IPS-NIHi7 (cell line): ENCODE results near the gene ANKMY1.
A peak's percentile ranks its signal among the peaks of the same experiment; 100 is the strongest.

Experiments used
- DNase-seq: peaks from one replicate; pipeline ENCODE4 v3.0.0; 2012; ENCODE audit warnings: mixed read lengths; ENCODE audit errors: extremely low spot score

The ANKMY1 gene

DNA sequence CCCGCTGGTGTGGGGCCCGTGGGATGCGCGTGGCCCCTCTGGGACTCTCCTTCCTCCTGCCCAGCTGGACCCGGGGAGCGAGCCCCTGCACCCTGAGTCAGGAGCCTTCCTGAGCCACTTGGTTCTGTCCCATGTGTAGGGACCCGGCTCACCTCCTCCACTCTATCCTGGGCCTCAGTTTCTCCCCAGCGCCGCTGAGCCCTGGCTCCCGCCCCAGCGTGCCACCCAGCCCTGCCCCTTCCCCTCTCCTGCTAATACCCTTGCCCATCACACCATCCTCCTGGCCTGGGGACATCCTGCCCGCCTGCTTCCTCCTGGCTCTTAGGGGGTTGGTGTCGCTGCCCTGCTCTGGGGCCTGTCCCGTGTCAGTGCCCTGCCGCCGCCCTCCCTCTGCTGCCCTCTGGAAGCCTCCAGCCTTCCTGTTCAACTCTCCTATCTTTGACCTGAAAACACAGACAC lies 97.5 kb downstream of the ANKMY1 start:
- no peak for DNase-seq

DNA sequence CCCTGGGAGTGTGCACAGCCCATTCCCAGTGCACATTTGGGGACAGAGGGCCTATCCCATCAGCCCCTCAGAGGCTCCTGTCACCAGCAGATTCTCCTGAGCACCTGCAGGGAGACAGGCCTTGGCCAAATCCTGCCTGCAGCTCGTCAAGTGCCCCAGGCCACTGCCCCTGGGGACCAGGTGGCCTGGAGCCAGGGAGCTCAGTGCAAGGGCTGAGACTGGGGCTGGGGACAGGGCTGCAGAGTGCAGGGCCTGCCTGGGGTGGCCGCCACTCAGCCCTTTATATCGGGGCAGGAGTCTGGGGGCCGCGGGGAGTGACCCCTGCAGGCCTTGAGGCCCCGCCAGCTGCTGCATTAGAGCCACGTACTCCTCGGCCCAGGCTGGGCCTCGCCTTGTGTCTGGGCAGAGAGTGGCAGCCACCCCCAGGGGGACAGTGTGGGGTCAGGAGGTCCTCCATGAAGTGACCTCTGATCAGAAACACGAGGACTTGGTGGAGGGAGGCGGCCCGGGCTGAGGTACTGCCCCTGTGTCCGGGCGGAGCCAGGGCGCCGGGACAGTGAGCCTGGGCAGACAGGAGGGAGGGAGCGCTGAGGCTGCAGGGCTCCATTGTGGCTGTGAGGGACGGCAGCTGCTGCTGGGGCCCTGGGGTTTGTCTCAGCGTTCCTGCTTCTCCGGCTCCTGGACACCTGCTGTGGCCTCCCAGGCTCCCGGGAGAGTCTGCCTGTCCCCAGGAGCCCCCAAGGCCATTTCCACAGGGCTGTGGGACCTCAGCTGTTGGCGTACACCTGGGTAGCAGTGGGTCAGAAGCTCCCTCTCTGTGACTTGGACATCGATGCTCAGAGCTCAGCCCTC lies 98.2 kb downstream of the ANKMY1 start:
- no peak for DNase-seq

DNA sequence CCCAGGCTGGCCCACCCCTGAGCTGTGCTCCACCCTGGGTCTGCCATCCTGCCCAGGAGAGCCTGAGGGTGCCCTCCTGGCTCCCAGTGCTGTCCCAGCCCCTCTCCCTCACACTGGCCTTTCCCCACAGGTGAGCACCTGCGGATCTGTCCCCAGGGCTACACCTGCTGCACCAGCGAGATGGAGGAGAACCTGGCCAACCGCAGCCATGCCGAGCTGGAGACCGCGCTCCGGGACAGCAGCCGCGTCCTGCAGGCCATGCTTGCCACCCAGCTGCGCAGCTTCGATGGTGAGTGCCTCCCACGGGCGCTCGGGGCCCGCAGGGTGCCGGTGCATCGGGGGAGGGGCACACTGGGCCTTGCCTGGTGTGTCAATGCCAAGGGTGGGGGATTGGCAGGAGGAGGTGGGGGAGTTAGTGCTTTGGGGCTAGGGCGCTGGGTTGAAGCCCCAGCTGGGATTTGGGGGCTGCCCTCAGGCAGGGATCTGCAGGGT lies 98.8 kb downstream of the ANKMY1 start:
- no peak for DNase-seq

DNA sequence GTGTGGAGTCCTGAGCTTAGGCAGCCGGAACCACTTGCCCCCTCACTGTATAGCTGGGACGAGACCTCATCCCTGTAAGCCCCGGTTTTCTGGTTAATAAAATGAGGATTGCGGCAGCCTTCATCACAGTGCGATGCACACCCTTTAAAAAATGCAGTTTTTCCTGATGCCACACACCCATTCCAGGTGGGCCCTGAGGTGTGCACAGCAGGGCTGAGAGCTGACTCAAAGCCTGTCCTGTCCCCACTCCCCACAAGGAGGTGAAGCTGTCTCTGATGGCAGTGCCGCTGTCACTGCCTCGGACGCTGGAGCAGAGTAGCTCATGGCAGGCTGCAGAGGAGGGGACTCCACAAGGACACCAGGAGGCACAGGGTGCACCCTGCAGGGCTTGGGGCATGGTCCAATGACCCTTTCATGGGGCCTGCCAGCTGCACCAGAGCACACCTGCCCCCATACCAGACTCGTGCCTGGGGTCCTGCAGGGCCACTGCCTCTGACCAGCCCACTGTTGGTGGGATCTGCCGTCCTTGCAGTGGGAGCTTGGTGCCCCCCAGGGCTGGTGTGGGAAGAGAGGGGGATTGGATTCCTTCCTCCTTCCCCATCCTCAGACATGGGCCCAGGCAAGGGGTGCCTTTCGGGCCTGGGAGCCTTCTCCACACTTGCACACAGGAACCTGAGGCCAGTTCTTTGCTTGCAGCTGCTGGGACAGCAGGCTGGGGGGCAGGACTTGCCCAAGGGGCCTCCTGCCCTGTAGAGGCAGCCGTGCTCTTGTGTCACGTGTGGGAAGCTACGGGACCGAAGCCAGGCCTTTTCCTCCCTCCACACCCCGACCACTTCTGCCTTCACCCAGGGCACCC lies 99.5 kb downstream of the ANKMY1 start:
- DNase-seq = no peak

DNA sequence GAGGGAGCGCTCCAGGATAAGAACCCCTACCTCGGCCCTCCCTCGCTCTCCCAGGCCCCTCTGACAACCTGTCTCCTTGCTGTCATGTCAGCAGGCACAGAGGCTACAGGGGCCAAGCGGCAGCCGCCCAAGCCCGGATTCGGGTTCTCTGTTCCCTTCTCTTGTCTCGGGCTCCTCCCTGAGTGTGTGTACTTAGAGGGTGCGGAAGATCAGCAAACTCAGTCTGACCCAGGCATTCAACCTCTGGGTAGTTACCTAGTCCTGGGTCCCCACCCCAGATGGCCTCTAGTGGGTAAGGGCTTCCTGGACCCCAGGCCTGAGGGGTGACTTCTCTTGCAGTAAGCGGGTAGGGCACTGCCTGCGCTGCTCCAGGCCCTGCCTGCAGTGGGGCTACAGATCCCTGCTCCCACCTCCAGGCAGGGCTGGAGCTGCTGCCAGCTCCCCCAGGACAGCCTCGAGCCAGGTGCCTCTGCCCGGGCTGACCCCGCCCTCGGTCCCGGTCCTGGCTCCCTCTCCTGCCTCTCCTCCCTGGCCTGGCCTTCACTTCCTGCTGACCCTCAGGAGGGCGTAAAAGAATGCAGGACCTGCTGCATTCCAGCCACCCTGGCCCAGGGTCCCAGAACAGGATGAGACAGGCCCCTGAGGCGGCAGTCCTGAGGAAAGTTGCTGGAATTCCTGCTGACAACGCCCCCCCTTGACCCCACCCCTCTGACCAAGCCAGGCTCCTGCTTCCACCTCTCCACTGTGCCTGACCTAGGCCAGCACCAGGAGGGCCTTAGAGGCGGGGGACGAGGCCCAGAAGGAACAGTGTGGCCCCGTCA lies 100.4 kb downstream of the ANKMY1 start:
- DNase-seq = peak; percentile 85

- DNase-seq = no peak
Observed at GRCh38 chr2:240456447-240457222, 101.2 kb downstream of the ANKMY1 start.

GRCh38 chr2:240455647-240456446 lies 101.9 kb downstream of the ANKMY1 start:
- peak; percentile 43 for DNase-seq

DNA sequence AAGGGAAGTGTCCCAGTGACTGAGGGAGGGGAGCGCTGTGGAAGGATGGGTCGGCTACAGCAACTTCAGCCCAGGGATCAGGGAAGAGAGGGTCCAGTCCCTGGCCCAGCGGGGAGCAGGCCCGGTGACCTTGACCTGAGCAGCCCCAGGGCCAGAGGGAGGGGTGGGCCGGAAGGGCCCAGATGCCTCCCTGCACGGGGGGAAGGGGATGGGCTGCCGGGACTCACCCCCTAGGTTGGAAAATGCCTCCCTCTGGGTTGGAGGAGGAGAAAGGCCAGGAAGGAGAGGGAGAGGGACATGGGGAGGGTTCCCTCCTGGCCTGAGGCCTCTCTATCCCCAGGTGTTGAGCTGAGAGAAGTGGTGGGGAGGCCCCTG lies 102.5 kb downstream of the ANKMY1 start:
- no peak for DNase-seq

- DNase-seq = no peak
Observed at GRCh38 chr2:240454106-240454901, 103.5 kb downstream of the ANKMY1 start.

DNA sequence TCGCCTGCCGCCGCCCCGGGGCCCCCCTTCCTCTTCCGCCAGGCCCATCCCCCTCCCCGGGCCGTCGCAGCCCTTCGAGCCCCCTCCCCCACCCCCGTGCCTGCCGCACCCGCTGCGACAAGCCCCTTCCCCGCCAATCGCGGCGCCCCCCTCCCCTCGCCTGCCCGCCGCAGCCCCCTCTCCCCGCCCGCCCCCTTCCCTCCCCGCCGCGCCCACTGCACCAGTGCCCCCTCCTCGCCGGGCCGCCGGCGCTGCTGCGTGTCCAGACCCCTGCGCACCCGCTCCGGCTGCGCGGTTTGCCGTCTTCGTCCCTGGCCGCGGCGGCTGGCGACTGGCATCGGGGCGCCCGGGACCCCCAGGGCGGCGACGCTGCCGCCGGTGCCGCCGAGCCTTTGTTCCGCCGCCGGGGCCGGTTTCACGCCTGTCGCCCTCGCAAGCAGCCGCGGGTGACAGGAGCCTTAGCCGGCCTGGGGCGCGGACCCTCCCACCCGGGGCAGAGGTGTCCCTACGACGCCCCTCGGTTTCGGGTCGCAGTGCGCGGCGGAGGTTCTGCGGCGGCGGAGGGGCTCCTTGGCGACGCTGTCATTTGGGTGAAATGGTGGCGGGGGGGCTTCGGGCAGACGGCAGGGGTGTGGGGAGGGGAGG lies 104.2 kb downstream of the ANKMY1 start:
- no peak for DNase-seq

- DNase-seq = peak; percentile 82
Observed at GRCh38 chr2:240452462-240453256, 105.1 kb downstream of the ANKMY1 start.

DNA sequence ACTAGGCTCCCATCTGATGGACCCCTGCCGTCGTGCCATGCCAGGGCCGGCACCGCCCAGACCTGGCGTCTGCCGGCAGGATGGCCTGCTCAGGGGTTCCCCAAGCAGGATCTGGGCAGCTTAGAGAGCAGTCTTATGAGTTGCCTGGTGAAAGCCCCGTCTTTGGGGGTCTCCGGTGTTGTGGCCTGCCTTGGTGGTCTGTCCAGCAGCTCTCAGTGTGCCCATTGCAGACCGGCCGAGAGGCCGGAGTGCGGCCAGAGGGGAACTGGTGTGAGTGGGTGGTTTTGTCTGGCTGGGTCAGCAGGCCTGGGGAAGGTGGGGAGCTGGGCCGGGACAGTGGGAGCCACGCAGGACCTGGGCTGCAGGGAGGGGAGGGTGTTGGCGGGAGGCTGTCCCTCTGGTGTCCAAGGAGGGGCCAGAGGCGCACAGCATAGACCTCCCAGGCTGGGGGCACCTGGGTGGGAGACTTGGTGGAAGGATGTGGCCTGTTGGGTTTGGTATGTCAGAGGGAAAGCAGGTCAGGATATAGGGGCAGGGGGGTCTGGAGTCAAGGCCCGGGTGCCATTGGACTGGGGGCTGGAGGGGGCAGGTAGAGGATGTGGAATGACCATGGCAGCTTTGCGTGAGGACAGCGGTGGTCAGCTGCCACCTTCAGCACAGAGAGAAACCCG lies 105.9 kb downstream of the ANKMY1 start:
- DNase-seq = no peak

DNA sequence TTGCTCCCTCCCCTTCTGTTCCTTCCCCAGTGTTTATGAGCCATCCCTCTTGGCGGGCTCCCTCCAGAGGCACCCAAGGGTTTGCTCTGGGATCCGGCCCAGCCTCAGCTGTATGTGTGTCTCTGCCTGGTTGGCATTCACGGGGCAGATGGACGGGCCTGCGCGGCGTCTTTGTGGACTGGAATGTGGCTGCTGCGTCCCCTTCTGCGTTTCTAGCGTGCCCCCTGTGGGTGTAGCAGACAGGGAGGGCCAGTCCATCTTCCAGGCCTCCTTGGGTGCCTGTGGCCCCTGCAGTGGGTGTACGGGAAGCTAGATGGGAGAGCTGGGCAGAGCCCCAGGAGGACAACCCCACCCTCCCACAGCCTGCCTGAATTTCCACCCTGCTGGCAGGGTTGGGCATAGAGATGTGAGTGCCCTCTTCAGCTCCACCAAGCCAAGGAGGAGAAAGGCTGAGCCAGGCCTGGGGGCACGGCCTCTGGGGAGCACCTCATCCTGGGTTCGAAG lies 106.6 kb downstream of the ANKMY1 start:
- no peak for DNase-seq

GRCh38 chr2:240450532-240451107 lies 107.2 kb downstream of the ANKMY1 start:
- DNase-seq = no peak

GRCh38 chr2:240449764-240450531 lies 107.8 kb downstream of the ANKMY1 start:
- DNase-seq = no peak
